GM12878 (cell line): Measurements from ENCODE around the gene RPL12. TPM values are rescaled to one million over a fixed set of nuclear protein-coding genes. Genes with fewer than 3 reads are reported as not detected.

Experiments used
- ATAC-seq: fragments of 200-7000 bp; cut with Tn5 transposase; 3 replicates; pipeline ENCODE4 v1.9.1; 2020; ENCODE audit warnings: mild to moderate bottlenecking, moderate library complexity
- BruUV-seq: library from RNA; stranded (reverse); fragments of 400-500 nt; replicated peaks from 2 replicates; lab custom pipeline; 2021; lab: Mats Ljungman, UMichigan
- CTCF ChIA-PET: fragments of 300-600 bp; sonication (Branson Sonifier 250); formaldehyde crosslinking; extraction: SDS; loops from one replicate; lab custom pipeline; 2021; ENCODE audit warnings: inconsistent platforms; lab: Yijun Ruan, JAX
- POLR2A ChIA-PET: fragments of 350-600 bp; formaldehyde crosslinking; extraction: SDS; loops from one replicate; lab custom pipeline; 2021; ENCODE audit warnings: inconsistent platforms; lab: Charles Lee
- RAD21 ChIA-PET: fragments of 300-600 bp; sonication (Branson Sonifier 250); formaldehyde crosslinking; loops from one replicate; lab custom pipeline; 2023; ENCODE audit warnings: antibody characterized with exemption; ENCODE audit not compliant: unreplicated experiment; lab: Charles Lee
- SMC1A ChIA-PET: fragments of 300-600 bp; sonication (Branson Sonifier 250); formaldehyde crosslinking; loops from one replicate; lab custom pipeline; 2023; ENCODE audit not compliant: unreplicated experiment, uncharacterized antibody; lab: Charles Lee
- DNase-seq: peaks from one replicate; pipeline ENCODE4 v3.0.0-alpha.2; 2011; ENCODE audit warnings: low read depth, low spot score
- FAIRE-seq: peaks from 3 replicates; lab custom pipeline; 2011; peaks lifted over from hg19 to GRCh38; lab: Jason Lieb, UNC
- H2AFZ ChIP-seq: 2 replicates; pipeline ENCODE4 v1.6.0; 2011; ENCODE audit warnings: low read depth, low read length, control low read depth; ENCODE audit not compliant: control insufficient read depth
- H3K27ac ChIP-seq: 2 replicates; pipeline ENCODE4 v1.5.1; 2011; ENCODE audit warnings: control low read depth; ENCODE audit not compliant: control insufficient read depth, insufficient read depth
- H3K27me3 ChIP-seq, 2 experiments: replicated peaks in 1 of 2; 2 replicates each; pipeline versions ENCODE4 v1.6.0 to v1.6.1; 2011; ENCODE audit warnings: low read length in 1 of 2; ENCODE audit not compliant: control insufficient read depth in 2 of 2, insufficient read depth in 2 of 2
- H3K36me3 ChIP-seq, 2 experiments: 2 replicates each; pipeline ENCODE4 v1.5.1; 2011; ENCODE audit warnings: low read length in 1 of 2; ENCODE audit not compliant: control insufficient read depth in 2 of 2, insufficient read depth in 2 of 2
- H3K4me1 ChIP-seq: 2 replicates; pipeline ENCODE4 v1.6.1; 2011; ENCODE audit warnings: mild to moderate bottlenecking, low read length, moderate library complexity, mixed read lengths; ENCODE audit not compliant: control insufficient read depth, insufficient read depth
- H3K4me2 ChIP-seq: 2 replicates; pipeline ENCODE4 v1.6.0; 2011; ENCODE audit warnings: control low read depth; ENCODE audit not compliant: control insufficient read depth, insufficient read depth
- H3K4me3 ChIP-seq: fragments of 200-600 bp; sonication (generic); 2 replicates; pipeline ENCODE4 v1.5.1; 2016
- H3K79me2 ChIP-seq: 2 replicates; pipeline ENCODE4 v1.6.0; 2011; ENCODE audit warnings: low read length; ENCODE audit not compliant: control insufficient read depth, insufficient read depth
- H3K9ac ChIP-seq: 2 replicates; pipeline ENCODE4 v1.8.0; 2011; ENCODE audit warnings: low read length, control low read depth, mixed read lengths; ENCODE audit not compliant: control insufficient read depth, insufficient read depth
- H3K9me3 ChIP-seq: replicated peaks from 3 replicates; pipeline ENCODE4 v1.5.1; 2011; ENCODE audit warnings: mild to moderate bottlenecking, low read length; ENCODE audit not compliant: control insufficient read depth, insufficient read depth
- H4K20me1 ChIP-seq: 2 replicates; pipeline ENCODE4 v1.6.0; 2011; ENCODE audit not compliant: control insufficient read depth, insufficient read depth
- ATF7 ChIP-seq: fragments of 450-650 bp; IDR thresholded peaks from 2 replicates; pipeline ENCODE4 v1.6.1; 2016; ENCODE audit warnings: low read depth, mild to moderate bottlenecking
- ESRRA ChIP-seq: IDR thresholded peaks from 2 replicates; pipeline ENCODE4 v1.6.1; 2012; ENCODE audit warnings: mild to moderate bottlenecking, low read length, improper control_type of control experiment
- HDAC6 ChIP-seq: fragments of 200-600 bp; sonication (generic); IDR thresholded peaks from one replicate; pipeline ENCODE4 v1.8.0; 2017; ENCODE audit warnings: antibody characterized with exemption; ENCODE audit not compliant: unreplicated experiment
- MTA2 ChIP-seq: fragments of 450-650 bp; IDR thresholded peaks from 2 replicates; pipeline ENCODE4 v1.6.1; 2016; ENCODE audit warnings: low read depth, mild to moderate bottlenecking, moderate library complexity
- NR2C2 ChIP-seq: IDR thresholded peaks from 2 replicates; pipeline ENCODE4 v1.6.1; 2011; ENCODE audit warnings: borderline replicate concordance, low read depth; ENCODE audit not compliant: control insufficient read depth, insufficient read length
- NR2F1 ChIP-seq: fragments of 450-650 bp; conservative IDR thresholded peaks from 2 replicates; pipeline ENCODE4 v1.6.1; 2017; ENCODE audit warnings: mild to moderate bottlenecking
- TCF7 ChIP-seq: IDR thresholded peaks from 2 replicates; pipeline ENCODE4 v1.6.1; 2014; ENCODE audit warnings: antibody characterized with exemption, borderline replicate concordance
- YY1 ChIP-seq: IDR thresholded peaks from 2 replicates; pipeline ENCODE4 v1.6.1; 2011; ENCODE audit warnings: low read depth, mild to moderate bottlenecking, low read length
- WGBS: methylation state at CpG from one replicate; pipeline ENCODE4 v1.1.6; 2016; ENCODE audit warnings: low lambda C conversion rate; ENCODE audit not compliant: insufficient replicate concordance, insufficient coverage; ENCODE audit errors: missing lambda C conversion rate; 5-methylcytosine and 5-hydroxymethylcytosine counted together
- in situ Hi-C: fragments of 300-500 bp; cut with MboI; formaldehyde crosslinking; loops from 9 replicates; pipeline ENCODE4 v1.14.3; 2018; ENCODE audit warnings: mixed read lengths
- intact Hi-C: fragments of 100-400 bp; cut with micrococcal nuclease; formaldehyde crosslinking; loops from one replicate; pipeline ENCODE4 v1.14.2; 2022; ENCODE audit not compliant: unreplicated experiment
- polyA plus RNA-seq, 11 experiments: library from polyadenylated mRNA; depleted of rRNA in 4 of 11; unstranded in 6 of 11; stranded (reverse) in 5 of 11; fragments of >200 nt; fragmentation: Nextera tagmentation in 4 of 11; fragmentation: Illumina TruSeq in 1 of 11; extraction: Ambion mirVana in 4 of 11; extraction: Trizol in 1 of 11; gene quantifications; 1 replicate in 1 of 11; 2 replicates in 10 of 11; pipeline versions ENCODE4 v1.2.1 to v1.2.3, GENCODE V29; 2011 to 2016; ENCODE audit warnings: inconsistent platforms in 2 of 11, missing spikeins in 2 of 11, low read depth in 1 of 11
- total RNA-seq, 4 experiments: library from RNA; depleted of rRNA in 3 of 4; stranded (reverse); fragments of >200 nt in 3 of 4; fragmentation: Illumina TruSeq in 1 of 4; extraction: Trizol in 1 of 4; gene quantifications; 2 replicates each; pipeline versions ENCODE4 v1.2.1 to v1.2.3, GENCODE V29; 2013 to 2021
- TF ChIP-seq, protein P1 (sequence below): IDR thresholded peaks from 2 replicates; pipeline ENCODE4 v1.6.1; 2012; ENCODE audit warnings: improper control_type of control experiment, low read depth, low read length; ENCODE audit not compliant: insufficient replicate concordance
- TF ChIP-seq, protein P2 (sequence below), 3 experiments: IDR thresholded peaks in 2 of 3; conservative IDR thresholded peaks in 1 of 3; 2 replicates each; pipeline ENCODE4 v1.5.1; 2011; ENCODE audit warnings: low read depth in 3 of 3, low read length in 3 of 3, mild to moderate bottlenecking in 3 of 3, control low read depth in 2 of 3, moderate library complexity in 2 of 3, inconsistent platforms in 1 of 3, mixed read lengths in 1 of 3; ENCODE audit not compliant: control insufficient read depth in 2 of 3, insufficient read depth in 1 of 3; ENCODE audit errors: extremely low read depth in 1 of 3
- TF ChIP-seq, protein P3 (sequence below): fragments of 450-650 bp; conservative IDR thresholded peaks from 2 replicates; pipeline ENCODE4 v1.6.1; 2017; ENCODE audit warnings: mild to moderate bottlenecking, moderate library complexity
- TF ChIP-seq, protein P4 (sequence below): fragments of 450-650 bp; IDR thresholded peaks from 2 replicates; pipeline ENCODE4 v1.6.1; 2014; ENCODE audit warnings: mild to moderate bottlenecking

The RPL12 gene
- total and polyA plus RNA-seq, 10 of the 15 experiments (the other 5 are each of a cell fraction or from before 2014, with no cell fraction given), result 961 to 5,544 (median 2,858) TPM

DNA sequence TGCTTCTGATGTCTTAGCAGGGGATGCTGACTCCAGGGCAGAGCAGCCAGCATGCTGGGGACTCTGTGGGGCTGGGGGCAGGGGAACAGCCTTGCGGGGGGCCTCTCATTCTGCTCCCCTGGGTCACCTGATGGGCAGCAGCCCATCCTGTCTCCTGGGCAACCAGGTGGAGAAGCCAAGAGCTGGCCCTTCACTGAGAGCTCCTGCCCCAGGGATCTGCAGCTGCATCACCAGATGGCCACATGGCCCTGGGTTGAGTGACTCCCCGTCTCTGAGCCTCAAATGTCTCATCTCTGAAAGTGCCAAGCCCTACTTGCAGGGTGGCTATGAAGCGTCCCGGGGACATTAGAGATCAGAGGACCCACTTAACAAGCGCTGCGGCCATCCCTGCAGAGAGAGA is 49.2 kb upstream of the RPL12 start:
- FAIRE-seq, result no peak
- intact Hi-C loops, result no loop called here
- POLR2A ChIA-PET, result interaction anchor here (0.9 kb wide), 1 partner anchor 71 kb away, joined by 3 read pairs; no protein-coding TSS in a partner anchor
- TF ChIP-seq NR2F1 (no peak), YY1 (no peak), ATF7 (no peak), HDAC6 (no peak), MTA2 (no peak), ESRRA (no peak), NR2C2 (no peak), TCF7 (no peak)
- TF ChIP-seq, protein P1, sequence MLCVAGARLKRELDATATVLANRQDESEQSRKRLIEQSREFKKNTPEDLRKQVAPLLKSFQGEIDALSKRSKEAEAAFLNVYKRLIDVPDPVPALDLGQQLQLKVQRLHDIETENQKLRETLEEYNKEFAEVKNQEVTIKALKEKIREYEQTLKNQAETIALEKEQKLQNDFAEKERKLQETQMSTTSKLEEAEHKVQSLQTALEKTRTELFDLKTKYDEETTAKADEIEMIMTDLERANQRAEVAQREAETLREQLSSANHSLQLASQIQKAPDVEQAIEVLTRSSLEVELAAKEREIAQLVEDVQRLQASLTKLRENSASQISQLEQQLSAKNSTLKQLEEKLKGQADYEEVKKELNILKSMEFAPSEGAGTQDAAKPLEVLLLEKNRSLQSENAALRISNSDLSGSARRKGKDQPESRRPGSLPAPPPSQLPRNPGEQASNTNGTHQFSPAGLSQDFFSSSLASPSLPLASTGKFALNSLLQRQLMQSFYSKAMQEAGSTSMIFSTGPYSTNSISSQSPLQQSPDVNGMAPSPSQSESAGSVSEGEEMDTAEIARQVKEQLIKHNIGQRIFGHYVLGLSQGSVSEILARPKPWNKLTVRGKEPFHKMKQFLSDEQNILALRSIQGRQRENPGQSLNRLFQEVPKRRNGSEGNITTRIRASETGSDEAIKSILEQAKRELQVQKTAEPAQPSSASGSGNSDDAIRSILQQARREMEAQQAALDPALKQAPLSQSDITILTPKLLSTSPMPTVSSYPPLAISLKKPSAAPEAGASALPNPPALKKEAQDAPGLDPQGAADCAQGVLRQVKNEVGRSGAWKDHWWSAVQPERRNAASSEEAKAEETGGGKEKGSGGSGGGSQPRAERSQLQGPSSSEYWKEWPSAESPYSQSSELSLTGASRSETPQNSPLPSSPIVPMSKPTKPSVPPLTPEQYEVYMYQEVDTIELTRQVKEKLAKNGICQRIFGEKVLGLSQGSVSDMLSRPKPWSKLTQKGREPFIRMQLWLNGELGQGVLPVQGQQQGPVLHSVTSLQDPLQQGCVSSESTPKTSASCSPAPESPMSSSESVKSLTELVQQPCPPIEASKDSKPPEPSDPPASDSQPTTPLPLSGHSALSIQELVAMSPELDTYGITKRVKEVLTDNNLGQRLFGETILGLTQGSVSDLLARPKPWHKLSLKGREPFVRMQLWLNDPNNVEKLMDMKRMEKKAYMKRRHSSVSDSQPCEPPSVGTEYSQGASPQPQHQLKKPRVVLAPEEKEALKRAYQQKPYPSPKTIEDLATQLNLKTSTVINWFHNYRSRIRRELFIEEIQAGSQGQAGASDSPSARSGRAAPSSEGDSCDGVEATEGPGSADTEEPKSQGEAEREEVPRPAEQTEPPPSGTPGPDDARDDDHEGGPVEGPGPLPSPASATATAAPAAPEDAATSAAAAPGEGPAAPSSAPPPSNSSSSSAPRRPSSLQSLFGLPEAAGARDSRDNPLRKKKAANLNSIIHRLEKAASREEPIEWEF, result no peak
- TF ChIP-seq, protein P2, sequence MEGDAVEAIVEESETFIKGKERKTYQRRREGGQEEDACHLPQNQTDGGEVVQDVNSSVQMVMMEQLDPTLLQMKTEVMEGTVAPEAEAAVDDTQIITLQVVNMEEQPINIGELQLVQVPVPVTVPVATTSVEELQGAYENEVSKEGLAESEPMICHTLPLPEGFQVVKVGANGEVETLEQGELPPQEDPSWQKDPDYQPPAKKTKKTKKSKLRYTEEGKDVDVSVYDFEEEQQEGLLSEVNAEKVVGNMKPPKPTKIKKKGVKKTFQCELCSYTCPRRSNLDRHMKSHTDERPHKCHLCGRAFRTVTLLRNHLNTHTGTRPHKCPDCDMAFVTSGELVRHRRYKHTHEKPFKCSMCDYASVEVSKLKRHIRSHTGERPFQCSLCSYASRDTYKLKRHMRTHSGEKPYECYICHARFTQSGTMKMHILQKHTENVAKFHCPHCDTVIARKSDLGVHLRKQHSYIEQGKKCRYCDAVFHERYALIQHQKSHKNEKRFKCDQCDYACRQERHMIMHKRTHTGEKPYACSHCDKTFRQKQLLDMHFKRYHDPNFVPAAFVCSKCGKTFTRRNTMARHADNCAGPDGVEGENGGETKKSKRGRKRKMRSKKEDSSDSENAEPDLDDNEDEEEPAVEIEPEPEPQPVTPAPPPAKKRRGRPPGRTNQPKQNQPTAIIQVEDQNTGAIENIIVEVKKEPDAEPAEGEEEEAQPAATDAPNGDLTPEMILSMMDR (IDR thresholded peaks at IDR 0.05 in 2 of 3, conservative IDR thresholded peaks at IDR 0.05 in 1 of 3; ENCODE audit: control insufficient read depth in 2 of 3, extremely low read depth in 1 of 3, insufficient read depth in 1 of 3, low read depth in 3 of 3, low read length in 3 of 3), result no peak
- TF ChIP-seq, protein P3, sequence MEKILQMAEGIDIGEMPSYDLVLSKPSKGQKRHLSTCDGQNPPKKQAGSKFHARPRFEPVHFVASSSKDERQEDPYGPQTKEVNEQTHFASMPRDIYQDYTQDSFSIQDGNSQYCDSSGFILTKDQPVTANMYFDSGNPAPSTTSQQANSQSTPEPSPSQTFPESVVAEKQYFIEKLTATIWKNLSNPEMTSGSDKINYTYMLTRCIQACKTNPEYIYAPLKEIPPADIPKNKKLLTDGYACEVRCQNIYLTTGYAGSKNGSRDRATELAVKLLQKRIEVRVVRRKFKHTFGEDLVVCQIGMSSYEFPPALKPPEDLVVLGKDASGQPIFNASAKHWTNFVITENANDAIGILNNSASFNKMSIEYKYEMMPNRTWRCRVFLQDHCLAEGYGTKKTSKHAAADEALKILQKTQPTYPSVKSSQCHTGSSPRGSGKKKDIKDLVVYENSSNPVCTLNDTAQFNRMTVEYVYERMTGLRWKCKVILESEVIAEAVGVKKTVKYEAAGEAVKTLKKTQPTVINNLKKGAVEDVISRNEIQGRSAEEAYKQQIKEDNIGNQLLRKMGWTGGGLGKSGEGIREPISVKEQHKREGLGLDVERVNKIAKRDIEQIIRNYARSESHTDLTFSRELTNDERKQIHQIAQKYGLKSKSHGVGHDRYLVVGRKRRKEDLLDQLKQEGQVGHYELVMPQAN, result no peak
- TF ChIP-seq, protein P4, sequence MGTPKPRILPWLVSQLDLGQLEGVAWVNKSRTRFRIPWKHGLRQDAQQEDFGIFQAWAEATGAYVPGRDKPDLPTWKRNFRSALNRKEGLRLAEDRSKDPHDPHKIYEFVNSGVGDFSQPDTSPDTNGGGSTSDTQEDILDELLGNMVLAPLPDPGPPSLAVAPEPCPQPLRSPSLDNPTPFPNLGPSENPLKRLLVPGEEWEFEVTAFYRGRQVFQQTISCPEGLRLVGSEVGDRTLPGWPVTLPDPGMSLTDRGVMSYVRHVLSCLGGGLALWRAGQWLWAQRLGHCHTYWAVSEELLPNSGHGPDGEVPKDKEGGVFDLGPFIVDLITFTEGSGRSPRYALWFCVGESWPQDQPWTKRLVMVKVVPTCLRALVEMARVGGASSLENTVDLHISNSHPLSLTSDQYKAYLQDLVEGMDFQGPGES, result no peak

More for the DNA sequence above, 49.2 kb upstream of the RPL12 start:
- WGBS, result 92% methylated on average over 6 of the region's 6 CpGs
- H4K20me1 ChIP-seq, result no peaks in the 10 kb centered on the region
- H3K4me1 ChIP-seq, result no peaks in the 10 kb centered on the region
- SMC1A ChIA-PET, result no interaction called here
- no peak overlapping the region for H3K4me2 ChIP-seq
- RAD21 ChIA-PET, result no interaction called here
- no peak for DNase-seq
- BruUV-seq, result no TSS peak
- CTCF ChIA-PET, result no interaction called here
- no peaks in the 10 kb centered on the region for H3K79me2 ChIP-seq
- H3K27me3 ChIP-seq, result no peaks in the 10 kb centered on the region
- H3K4me3 ChIP-seq, result no peak overlapping the region
- H3K27ac ChIP-seq, result no peak overlapping the region
- H3K36me3 ChIP-seq, result peaks cover 0 to 3% of the 10 kb centered on the region in 2 experiments; a peak in 2 of 4 replicates
- H3K9ac ChIP-seq, result no peak overlapping the region
- ATAC-seq, result no peak
- H3K9me3 ChIP-seq, result no peaks in the 10 kb centered on the region
- no peak overlapping the region for H2AFZ ChIP-seq
- in situ Hi-C loops, result loop anchor here (5.0 kb wide), 3 partner anchors 87 to 427 kb away; no protein-coding TSS in a partner anchor
